DMS114 treated with DMSO at 0.1 percent for 48 hours (cell line): Measurements from ENCODE around the gene ARFGEF3.

ENCODE experiments used
- DNase-seq: peaks from one replicate; lab custom pipeline; 2025; ENCODE audit not compliant: unreplicated experiment; lab: John Stamatoyannopoulos, UW

Gene ARFGEF3

DNA sequence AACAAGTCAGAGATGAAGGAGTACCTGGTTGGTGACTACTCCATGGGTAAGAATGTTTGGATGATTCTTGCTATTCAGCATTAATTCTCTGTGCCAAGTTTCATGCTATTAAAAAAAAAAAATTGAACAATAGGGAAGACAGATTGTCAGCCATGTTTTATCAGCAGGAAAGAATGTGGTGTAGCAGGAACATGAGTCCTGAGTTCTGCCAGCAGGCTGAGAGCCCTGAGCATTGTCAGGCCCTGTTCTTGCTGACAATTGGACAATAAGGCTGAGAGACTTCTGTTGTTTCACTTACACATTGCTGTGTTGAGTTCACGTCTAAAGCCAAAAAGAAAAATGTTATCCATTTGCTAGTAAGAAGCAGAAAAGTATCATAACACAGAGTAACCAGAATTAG is 145.6 kb downstream of the ARFGEF3 start:
- no peak for DNase-seq

DNA sequence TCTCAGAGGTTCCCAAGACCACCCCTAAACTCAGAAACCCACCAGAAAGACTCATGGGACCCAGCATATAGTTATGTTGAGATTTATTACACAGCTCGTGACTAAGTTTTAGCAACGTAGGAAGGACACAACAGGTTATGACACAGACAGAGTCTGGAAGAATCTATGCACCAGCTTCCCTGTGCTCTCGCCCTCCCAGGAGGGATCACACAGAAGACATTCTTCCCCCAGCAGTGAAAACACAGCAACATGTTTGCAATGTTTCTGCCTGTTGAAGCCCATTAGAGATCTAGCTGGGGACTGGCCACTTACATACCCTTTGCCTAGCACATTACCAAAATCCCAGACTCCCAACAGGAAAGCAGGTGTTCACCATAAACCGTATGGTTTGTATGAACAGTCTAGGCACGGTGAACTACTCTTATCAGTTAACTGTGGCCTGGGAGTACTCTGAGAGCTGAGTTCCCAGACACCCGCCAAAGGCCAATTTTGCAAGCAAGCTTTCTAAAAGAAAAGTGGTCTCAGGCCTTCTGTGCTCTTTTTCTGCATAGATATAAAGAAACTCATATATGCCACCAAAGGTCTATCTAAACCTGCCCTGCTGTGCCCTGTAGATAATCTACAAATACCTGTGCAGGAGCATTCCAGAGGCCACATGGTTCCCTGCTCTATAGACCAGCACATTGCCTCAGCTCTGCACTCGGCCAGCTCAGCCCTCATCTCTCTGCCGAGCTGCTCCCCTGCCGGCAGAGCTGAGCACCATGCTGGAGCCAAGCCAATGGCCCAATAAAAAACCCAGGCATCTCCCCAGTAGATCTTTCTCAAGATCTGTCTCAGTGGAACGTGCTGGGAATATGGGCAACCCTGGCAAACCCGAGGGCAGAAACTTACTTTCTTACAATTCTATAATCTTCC is 146.3 kb downstream of the ARFGEF3 start:
- DNase-seq = no peak

DNA sequence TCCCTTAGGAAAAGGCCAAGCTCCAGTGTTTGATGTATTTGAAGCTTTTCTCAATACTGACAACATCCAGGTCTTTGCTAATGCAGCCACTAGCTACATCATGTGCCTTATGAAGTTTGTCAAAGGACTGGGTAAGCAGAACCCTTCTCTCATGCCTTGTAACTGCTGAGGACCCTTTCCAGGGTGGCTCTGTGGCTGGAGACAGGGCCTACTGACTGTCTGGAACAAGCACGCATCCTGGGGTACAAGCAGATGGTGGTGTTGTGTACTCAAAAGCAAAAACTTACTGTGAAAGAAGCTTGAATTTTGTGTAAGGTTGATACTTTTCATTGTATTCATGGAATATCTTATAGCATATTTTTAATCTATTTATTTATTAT is 147.0 kb downstream of the ARFGEF3 start:
- no peak for DNase-seq

DNA sequence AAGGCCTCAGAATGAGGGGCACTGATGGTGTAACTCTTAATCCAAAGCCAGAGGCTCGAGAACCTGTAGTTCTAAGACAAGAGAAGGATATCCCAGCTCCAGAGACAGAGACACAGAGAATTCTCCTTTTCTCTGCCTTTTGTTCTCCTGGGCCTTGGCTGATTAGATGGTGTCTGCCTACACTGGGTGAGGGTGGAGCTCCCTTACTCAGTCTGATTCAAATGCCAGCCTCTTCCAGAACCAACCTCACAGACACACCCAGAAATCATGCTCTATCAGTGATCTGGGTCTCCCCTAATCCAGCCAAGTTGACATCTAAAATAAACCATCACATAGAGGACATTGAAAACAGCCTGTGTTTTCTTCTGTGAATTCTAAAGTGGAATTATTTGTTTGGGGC is 148.0 kb downstream of the ARFGEF3 start:
- DNase-seq = no peak

DNA sequence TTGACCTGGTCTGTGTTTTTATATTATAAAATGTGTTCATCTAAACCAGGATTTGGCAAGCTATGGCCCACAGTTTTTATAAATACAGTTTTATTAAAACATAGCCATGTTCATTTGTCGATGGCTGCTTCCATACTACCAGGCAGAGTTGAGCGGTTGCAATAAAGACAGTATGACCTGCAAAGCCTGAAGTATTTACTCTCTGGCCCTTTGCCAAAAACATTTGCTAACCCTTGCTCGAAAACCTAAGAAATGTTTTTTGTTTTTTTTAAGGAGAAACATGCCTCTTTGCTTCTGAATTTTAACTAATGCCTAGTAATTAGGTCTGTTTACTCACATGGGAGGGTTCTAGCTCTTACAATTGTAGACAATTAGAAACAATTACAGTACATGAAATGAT is 148.6 kb downstream of the ARFGEF3 start:
- DNase-seq = no peak

DNA sequence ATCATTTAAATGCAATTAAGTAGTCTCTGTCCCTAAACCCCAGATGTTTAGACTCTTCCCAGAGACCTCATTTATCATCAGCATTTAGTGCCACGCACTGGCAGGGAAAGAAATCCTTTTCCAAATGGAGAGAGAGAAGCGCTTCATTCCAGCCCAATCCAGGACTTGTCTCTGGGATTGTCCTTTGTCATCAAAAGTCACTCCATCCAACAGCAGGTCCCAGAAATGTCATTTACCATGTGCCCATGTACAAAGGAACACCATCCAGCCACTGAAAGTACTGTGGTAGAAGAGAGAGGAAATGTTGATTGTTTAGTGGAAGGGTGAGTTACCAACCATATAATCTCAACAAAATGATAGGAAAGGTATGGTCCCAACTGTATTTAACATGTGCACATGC is 149.1 kb downstream of the ARFGEF3 start:
- no peak for DNase-seq

DNA sequence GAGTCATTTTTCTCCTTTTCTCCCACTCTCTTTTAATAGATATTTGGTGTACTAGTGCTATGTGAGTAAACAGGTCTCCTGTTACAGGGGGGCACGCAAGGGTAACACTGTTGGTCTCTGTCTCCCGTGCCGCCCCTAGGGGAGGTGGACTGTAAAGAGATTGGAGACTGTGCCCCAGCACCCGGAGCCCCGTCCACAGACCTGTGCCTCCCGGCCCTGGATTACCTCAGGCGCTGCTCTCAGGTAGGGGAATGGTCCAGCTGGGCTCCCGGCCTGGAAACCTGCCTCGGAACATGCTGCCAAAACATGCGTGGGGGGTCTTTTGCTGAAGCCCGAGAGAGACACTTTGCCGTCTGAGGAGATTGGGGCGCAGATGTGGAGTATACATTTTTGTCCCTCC is 149.5 kb downstream of the ARFGEF3 start:
- no peak for DNase-seq

DNA sequence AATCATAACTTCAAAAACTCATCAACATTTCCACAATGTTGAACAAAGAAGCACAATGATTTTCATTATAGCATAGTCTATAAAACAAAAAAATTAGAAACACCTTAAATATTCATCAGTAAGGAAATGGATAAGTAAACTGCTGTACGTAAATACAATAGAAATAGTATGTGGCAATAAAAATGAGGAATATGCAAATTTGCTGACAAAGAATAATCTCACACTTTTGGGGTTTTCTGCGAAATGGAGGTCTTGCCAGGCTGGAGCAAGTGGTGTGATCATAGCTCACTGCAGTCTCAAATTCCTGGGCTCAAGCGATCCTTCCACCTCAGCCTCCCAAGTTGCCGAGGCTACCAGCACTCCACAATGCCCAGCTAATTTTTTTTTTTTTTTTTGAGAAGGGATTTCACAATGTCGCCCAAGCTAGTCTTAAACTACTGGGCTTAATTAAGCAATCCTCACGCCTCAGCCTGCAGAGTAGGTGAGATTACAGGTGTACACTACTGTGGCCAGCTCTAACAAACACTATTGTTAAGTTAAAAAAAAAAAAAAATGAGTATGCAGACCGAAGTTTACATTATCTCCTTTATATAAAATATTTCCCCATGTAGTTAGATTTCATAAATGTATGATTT is 157.1 kb downstream of the ARFGEF3 start:
- no peak for DNase-seq

DNA sequence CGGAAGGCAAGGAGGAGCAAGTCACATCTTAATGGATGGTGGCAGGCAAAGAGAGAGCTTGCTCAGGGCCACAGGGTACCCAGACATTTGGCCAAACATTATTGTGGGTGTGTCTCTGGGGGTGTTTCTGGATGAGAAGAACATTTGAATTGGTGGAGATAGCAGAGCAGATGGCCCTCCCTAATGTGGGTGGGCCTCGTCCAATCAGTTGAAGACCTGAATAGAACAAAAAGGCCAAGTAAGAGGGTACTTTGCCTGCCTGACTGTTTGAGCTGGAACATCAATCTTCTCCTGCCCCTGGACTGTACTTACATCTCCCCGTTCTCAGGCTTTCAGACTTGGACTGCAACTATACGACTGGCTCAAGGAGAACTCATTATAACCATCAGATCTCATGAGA is 160.2 kb downstream of the ARFGEF3 start:
- no peak for DNase-seq

DNA sequence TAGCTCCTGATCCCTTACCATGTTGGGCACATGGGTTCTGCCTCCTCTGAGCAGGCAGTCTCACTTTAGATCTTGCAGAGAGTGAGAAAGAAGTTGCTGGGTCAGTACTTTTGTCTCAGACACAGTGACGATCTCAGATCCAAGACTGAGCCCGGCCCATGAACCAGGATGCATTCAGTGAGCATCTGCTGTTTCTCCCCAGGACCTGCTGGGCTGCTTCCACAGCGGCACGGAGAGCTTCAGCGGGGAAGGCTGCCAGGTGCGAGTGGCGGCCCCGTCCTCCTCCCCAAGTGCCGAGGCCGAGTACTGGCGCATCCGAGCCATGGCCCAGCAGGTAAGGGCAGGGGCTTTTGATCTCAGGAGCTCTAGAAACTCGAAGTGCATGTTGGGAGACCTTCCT is 162.1 kb downstream of the ARFGEF3 start:
- no peak for DNase-seq

DNA sequence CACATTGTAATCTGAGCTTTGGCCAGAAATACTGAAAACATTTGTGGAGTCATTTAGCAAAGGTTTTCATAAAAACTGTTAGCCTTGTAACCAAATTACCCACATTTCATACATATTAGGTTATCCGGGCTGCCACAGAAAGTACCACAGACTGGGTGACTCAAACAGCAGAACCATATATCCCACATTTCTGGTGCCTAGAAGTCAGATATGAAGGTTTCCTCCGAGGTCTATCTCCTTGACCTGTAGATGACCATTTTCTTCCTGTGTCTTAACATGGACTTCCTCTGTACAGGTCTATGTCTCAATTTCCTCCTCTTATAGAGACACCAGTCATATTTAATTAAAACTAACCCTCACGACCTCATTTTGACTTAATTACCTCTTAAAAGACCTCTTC is 166.5 kb downstream of the ARFGEF3 start:
- DNase-seq = no peak

DNA sequence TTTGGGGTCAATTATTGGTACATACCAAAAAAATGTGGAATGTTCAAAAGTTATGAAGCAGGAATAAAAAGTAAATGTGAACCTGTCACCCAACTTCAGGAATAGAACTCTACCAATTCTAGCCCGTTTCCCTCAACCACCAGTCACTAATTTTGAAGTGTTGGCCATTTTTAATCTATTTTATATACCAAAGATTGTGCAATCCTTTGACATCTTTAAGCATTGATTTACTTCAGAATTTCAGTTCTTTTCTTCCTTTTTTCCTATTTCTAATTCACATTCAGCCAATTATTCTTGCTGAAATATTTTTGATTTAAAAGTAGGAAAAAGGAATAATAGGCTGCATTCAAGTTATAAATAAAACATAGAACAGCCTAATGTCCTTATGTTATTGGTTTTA is 169.0 kb downstream of the ARFGEF3 start:
- no peak for DNase-seq

DNA sequence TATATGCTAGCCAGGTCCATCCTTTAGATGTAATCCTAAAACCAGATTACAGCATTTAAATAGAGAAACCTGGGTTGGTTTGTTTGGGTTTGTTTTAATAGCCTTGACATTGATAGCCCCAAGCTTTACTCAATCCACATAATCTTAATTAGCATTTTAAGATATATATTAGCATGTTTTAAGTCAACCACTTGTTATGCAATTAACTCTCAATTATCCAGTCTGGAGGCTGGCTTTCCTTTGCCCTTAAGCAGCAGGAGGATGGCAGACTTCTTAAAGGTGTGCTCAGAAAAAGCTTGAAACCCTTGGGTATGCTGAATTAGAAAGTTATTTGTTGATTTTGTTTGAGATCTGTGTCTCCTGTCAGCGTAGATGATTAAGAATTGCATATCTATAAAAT is 169.7 kb downstream of the ARFGEF3 start:
- DNase-seq = no peak

DNA sequence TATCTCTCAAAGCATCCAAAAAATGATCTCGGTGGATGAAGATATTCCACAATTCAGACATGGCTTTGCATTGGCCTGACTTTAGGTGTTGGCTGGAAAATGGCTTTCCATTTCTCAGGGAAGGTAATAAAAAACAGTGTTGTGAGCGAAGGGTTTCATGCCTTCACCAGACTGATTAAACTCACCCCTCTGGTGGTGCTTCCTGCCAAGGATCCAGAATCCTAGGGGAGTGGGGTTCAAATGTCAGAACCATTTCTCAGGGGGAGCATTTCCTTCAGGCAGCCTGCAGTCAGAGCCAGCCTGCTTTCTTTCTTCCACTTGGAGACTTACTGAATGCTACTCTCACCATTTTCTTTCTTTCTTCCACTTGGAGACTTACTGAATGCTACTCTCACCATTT is 170.2 kb downstream of the ARFGEF3 start:
- no peak for DNase-seq

DNA sequence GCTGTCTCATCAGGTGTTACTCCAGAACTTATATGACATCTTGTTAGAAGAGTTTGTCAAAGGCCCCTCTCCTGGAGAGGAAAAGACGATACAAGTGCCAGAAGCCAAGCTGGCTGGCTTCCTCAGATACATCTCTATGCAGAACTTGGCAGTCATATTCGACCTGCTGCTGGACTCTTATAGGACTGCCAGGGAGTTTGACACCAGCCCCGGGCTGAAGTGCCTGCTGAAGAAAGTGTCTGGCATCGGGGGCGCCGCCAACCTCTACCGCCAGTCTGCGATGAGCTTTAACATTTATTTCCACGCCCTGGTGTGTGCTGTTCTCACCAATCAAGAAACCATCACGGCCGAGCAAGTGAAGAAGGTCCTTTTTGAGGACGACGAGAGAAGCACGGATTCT is 172.3 kb downstream of the ARFGEF3 start:
- no peak for DNase-seq

DNA sequence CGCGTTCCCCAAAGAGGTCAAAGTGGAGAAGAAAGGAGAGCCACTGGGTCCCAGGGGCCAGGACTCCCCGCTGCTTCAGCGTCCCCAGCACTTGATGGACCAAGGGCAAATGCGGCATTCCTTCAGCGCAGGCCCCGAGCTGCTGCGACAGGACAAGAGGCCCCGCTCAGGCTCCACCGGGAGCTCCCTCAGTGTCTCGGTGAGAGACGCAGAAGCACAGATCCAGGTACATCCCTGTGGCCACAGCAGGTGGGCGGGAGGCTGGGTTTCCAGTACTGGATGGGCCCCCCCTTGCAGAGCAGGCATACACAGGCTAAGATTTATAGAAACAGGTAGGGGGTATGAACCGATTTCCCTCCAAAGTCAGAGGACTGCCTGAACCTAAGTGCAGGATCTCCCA is 173.2 kb downstream of the ARFGEF3 start:
- DNase-seq = no peak

DNA sequence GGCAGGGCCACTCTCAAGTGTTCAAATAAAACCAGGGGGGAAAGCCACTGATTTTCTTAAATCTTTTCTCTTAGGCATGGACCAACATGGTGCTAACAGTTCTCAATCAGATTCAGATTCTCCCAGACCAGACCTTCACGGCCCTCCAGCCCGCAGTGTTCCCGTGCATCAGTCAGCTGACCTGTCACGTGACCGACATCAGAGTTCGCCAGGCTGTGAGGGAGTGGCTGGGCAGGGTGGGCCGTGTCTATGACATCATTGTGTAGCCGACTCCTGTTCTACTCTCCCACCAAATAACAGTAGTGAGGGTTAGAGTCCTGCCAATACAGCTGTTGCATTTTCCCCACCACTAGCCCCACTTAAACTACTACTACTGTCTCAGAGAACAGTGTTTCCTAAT is 174.5 kb downstream of the ARFGEF3 start:
- no peak for DNase-seq

DNA sequence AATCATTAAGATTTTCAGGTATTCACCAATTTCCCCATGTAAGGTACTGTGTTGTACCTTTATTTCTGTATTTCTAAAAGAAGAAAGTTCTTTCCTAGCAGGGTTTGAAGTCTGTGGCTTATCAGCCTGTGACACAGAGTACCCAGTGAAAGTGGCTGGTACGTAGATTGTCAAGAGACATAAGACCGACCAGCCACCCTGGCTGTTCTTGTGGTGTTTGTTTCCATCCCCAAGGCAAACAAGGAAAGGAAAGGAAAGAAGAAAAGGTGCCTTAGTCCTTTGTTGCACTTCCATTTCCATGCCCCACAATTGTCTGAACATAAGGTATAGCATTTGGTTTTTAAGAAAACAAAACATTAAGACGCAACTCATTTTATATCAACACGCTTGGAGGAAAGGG is 175.3 kb downstream of the ARFGEF3 start:
- DNase-seq = no peak

DNA sequence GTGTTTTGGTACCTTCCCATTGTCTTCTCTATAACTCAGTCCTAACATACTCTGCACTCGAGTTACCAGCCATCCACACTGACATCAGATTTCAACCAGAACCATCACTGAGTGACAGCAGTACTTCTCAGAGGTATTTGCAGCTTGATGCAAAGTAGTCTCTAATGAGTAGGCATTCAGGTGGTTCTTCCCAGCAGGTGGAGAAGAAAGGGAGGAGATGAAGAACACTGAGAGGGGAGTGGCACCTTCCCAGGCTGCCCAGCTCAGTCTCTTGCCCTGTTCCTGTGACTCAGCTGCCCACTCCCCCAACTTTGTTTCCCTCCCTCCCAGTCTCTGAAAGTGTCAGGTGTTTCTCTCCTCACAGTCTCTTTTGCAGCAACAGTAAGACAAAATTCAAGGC is 177.3 kb downstream of the ARFGEF3 start:
- no peak for DNase-seq

DNA sequence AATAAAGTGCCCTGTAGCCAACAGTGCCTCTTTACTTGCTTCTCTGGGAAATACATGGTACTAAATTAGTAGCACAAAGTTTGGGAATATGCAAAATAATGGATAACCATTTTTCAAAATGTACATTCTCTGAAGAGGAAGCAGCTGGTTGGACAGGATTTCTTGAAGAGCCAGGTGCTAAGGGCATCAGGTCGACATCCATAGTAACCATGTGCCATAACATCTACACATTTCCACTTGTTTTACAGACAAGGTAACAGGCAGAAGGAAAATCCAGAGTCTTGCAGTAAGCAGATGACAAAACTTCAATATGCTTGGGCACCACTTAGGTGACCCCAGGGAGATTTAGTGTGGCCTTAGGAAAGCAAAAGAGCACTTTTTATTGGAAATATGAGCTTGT is 179.4 kb downstream of the ARFGEF3 start:
- DNase-seq = no peak

DNA sequence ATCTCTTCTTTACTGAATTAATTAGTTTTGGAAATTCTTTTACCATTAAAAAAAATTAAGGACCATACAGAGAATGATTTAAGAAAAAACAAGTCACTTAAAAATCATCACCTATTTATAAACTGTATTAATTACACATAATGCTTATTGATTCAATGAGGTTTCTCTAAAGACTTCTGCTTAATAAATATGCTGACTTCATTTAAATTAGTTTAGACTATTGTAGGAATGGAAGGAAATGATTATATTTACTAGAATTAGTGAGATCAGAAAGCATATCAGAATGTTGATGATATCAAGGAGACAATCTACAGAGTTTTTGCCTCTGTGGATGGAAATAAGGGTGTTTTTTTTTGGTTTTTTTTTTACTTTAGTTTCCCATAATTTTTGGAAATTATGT is 181.4 kb downstream of the ARFGEF3 start:
- no peak for DNase-seq

DNA sequence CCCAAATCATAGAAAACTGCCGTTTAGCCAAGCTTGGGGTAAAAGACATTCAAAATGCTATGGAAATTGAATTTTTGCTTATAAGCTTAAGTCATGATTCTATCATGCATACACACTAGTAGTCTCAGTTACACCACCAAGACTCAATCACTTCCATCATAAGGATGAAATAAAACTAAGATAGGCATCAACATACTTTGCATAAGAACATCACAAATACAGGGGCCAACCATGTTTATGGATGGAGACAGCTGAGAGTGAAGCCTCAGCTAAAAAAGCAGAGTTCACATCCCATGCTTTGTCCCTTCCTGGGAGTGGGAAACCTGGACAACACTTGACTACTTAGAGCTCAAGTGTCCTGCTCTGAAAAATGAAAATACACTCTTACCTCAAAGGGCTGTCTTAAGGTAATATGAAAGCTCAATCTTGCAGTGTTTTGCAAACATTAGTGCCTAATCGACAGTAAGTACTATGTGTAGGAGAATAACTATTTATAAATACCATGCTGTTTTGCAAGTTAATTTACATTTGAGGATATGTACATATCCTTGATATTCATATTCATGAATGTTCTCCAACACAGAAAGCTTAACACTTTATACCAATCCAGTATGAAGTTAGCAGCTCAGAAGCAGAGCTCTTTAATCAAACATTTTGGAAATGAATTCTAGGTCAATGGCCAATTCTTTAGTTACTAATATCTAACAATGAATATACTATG is 184.0 kb downstream of the ARFGEF3 start:
- DNase-seq = no peak
